ENCODE data around the gene LAMA1.

Gene LAMA1

DNA sequence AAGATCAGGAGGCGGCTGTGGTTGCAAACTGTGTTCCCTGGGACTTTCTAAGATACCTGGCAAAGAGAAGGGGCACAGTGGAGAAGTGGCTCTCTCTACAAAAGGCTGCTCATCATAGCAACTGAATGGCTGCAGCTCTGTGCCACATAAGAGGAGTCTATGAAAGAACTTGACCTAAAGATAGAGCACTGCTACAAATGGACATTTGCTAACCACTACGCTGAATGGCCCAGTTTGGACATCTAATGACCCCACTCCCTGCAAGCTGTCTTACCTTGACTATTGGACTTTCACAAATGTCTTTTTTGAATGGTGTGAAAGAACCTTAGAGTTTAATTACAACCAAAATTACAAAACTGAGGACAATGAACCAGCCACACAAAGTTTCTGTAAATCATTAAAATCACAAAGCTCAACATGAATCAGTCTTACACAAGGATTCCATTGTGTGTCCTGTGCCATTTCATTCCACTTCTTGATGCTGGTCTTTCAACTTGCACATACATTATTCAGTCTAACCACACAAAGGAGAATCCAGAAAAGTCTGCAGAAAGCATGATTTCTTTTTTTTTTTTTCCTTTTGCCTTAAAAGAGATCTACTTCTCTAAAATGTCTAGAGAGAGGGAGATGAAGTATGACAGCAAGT is 154.0 kb downstream of the LAMA1 start:
- TF ChIP-seq, protein P1, sequence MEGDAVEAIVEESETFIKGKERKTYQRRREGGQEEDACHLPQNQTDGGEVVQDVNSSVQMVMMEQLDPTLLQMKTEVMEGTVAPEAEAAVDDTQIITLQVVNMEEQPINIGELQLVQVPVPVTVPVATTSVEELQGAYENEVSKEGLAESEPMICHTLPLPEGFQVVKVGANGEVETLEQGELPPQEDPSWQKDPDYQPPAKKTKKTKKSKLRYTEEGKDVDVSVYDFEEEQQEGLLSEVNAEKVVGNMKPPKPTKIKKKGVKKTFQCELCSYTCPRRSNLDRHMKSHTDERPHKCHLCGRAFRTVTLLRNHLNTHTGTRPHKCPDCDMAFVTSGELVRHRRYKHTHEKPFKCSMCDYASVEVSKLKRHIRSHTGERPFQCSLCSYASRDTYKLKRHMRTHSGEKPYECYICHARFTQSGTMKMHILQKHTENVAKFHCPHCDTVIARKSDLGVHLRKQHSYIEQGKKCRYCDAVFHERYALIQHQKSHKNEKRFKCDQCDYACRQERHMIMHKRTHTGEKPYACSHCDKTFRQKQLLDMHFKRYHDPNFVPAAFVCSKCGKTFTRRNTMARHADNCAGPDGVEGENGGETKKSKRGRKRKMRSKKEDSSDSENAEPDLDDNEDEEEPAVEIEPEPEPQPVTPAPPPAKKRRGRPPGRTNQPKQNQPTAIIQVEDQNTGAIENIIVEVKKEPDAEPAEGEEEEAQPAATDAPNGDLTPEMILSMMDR (IDR thresholded peaks at IDR 0.05; ENCODE audit: control insufficient read depth, extremely low read depth, insufficient read depth): no peak
- no peak for DNase-seq (ENCODE audit: low read depth)
- no peak overlapping the region for H3K4me3 ChIP-seq (ENCODE audit: low read depth, low read length)

DNA sequence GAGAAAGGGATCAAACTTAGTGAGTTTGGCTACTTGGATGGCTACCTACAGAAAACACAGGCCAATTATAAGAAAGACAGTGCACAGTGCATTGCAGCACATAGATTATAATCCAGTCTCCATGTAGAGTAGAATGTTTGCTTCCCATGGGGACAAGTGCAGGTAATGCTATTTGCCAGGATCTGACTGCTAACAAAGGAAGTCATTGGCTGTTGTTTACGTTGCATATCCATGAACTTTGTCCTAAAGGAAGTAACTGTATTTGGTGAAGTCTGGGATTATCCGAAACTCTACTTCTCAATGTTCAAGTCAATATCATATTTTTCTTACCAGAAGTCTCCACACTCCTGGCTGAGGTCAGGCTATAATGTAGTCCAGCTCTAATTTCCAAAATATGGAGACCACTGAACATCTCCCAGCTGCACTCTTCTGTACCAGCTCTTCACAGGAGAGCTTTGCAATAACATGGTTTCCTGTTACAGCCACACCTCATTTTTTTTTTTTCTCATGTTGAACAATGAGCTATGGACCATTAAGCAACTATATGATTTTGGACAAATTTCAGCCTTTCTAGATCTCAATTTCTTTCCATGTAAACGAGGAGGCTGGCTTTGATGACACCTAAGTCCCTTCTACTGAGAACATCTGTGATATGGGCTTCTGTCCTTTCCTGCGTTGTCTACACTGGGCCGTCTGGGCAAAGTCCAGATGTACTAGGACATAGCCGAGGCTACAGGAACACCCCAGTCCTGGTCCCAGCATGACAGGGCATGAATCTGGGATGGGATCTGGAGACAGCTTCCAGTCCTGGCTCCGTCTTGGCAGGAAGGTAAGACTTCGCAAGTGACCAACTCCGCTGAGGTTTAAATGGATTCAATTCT is 154.8 kb downstream of the LAMA1 start:
- TF ChIP-seq, protein P1 (IDR thresholded peaks at IDR 0.05; ENCODE audit: control insufficient read depth, extremely low read depth, insufficient read depth): no peak

GRCh38 chr18:6961331-6961730 is 156.3 kb downstream of the LAMA1 start:
- no peak overlapping the region for H3K4me3 ChIP-seq (ENCODE audit: low read depth, low read length)
- DNase-seq (ENCODE audit: low read depth): no peak
- TF ChIP-seq, protein P1 (IDR thresholded peaks at IDR 0.05; ENCODE audit: control insufficient read depth, extremely low read depth, insufficient read depth): no peak

More for the DNA sequence above, 154.8 kb downstream of the LAMA1 start:
- no peak for DNase-seq (ENCODE audit: low read depth)
- no peak overlapping the region for H3K4me3 ChIP-seq (ENCODE audit: low read depth, low read length)

DNA sequence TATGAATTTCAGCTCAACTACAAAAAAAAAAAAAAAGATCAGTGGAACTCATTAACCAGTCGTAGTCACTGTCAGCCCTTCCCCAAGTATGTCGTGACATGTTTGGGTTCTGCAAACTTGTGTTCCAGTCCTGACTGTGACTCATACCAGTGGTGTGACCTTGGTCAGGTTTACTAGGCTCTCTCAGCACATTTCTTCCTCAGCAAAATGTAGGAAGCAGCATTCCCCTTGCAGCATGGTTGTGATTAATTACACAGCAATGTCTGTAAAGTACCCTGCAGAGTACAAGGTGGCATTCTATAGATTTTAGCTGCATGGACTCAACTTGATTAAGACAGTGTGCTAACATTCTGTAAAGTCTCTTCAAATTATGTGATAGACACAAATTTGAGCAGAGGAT is 156.9 kb downstream of the LAMA1 start:
- no peak for DNase-seq (ENCODE audit: low read depth)

GRCh38 chr18:6960124-6960523 is 157.5 kb downstream of the LAMA1 start:
- TF ChIP-seq, protein P1 (IDR thresholded peaks at IDR 0.05; ENCODE audit: control insufficient read depth, extremely low read depth, insufficient read depth): no peak
- no peak overlapping the region for H3K4me3 ChIP-seq (ENCODE audit: low read depth, low read length)
- DNase-seq (ENCODE audit: low read depth): no peak

More for the DNA sequence above, 156.9 kb downstream of the LAMA1 start:
- TF ChIP-seq, protein P1 (IDR thresholded peaks at IDR 0.05; ENCODE audit: control insufficient read depth, extremely low read depth, insufficient read depth): no peak
- H3K4me3 ChIP-seq (ENCODE audit: low read depth, low read length): no peak overlapping the region

DNA sequence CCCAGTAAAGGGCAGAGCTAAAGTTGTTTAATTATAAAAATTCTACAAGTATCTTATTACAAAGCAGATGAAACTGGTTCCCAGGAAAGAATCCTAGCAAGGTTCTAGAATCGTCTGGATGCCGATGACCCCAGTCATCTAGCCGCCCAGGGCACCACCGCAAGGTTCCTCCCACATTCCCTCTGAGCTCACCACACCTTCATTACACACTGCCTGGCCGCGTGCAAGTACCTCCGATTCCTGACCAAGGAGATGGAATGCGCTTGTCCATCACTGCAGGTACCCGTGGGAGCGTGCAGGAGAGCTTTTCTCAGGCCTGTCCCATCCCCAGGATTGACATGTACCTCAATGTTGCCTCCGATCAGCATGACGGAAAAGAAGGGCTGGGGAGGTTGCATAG is 158.5 kb downstream of the LAMA1 start:
- DNase-seq (ENCODE audit: low read depth): no peak
- TF ChIP-seq, protein P1 (IDR thresholded peaks at IDR 0.05; ENCODE audit: control insufficient read depth, extremely low read depth, insufficient read depth): no peak
- H3K4me3 ChIP-seq (ENCODE audit: low read depth, low read length): no peak overlapping the region
